ENCODE results near the gene CYP1B1.
"Not testable (repeated sequence)": the region's sequence is repeated elsewhere in the genome, so short reads cannot be mapped to it uniquely, and the experiment has no call there.

GRCh38 chr2:38111350-38111749 lies 35.4 kb upstream of the CYP1B1 start:
- not testable (repeated sequence) for TF ChIP-seq CTCF, POLR2A (IDR thresholded peaks at IDR 0.05)

All from lower leg skin (tissue), 3 donors.